ENCODE data around the gene FKBP15.
"Not testable (repeated sequence)": the region's sequence is repeated elsewhere in the genome, so short reads cannot be mapped to it uniquely, and the experiment has no call there.

Gene FKBP15

GRCh38 chr9:113149561-113149960, 71.5 kb downstream of the FKBP15 start:
- not testable (repeated sequence) for DNase-seq (ENCODE audit: low spot score)

GRCh38 chr9:113148781-113149510, 72.1 kb downstream of the FKBP15 start:
- DNase-seq (ENCODE audit: low spot score): no peak

GRCh38 chr9:113148372-113148705, 72.7 kb downstream of the FKBP15 start:
- no peak for DNase-seq (ENCODE audit: low spot score)

DNA sequence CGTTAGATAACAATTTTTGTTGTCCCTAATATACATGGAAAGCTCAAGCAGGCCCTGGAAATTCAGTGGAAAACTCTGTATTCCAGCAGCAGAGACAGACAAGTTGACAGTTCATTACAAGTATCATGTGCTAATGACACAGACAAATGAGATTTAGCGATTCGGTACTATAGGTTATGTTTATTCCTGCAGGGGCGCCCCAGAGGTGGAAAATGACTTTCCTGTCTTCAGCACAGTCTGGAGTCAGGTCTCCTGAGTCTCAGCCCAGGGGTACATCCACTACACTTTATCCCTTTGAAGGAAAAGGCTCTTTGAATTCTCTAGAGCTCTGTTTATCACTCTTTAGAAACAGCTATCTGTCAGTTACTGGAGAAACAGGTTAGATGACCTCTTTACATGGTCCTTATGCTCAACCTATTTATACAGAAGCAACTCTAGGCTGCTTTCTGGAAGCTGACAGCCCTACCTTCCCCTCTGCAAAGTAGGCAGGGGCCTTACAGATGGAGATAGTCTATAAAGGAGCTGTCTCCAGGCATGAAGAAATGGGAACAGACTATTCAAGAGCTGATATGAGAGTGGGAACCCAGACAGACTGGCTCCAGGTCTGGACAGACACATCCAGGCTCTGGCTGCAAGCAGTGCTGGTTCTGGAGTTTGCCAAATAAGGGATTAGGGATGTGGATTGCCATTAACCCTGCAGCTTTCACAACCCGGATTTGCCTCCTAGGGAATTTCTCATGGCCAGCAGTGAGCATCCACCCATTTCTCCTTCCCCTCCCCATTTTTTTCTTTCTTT, 77.4 kb downstream of the FKBP15 start:
- DNase-seq (ENCODE audit: low spot score): no peak

DNA sequence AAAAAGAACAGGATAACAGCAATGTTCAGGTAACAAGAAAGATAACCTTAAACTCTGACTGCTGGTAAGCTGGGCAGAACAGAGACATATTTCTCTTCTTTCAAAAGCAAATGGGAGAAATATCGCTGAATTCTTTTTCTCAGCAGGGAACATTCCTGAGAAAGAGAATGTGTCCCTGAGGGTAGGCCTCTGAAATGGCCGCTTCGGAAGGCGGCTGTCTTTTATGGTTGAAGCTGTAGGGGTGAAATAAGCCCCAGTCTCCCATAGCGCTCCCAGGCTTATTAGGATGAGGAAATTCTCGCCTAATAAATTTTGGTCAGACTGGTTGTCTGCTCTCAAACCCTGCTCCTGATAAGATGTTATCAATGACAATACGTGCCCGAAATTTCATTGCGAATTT, 80.2 kb downstream of the FKBP15 start:
- not testable (repeated sequence) for DNase-seq (ENCODE audit: low spot score)

GRCh38 chr9:113139953-113140352, 81.1 kb downstream of the FKBP15 start:
- no peak for DNase-seq (ENCODE audit: low spot score)

- no peak for DNase-seq (ENCODE audit: low spot score)
Measured at GRCh38 chr9:113139225-113139829, 81.8 kb downstream of the FKBP15 start.

DNA sequence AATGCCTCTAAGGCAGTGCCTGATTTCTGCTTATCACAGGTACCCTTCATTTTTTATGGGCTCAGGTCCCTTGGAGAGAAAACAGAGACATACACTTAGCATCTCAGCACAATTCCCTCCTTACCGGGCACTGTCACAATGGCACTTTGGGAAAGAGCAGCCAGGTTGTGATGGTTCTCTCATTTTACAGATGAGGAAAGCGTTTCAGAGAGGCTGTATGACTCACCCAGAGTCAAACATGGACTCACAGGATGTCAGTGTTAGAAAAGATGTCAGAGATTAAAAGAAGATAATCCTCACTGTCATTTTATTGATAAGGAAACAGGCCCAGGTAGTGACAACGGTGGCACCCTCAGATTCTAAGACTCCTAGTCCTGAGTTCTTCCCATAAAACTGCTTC, 82.3 kb downstream of the FKBP15 start:
- DNase-seq (ENCODE audit: low spot score): no peak

- DNase-seq (ENCODE audit: low spot score): no peak
Measured at GRCh38 chr9:113137196-113138168, 83.6 kb downstream of the FKBP15 start.

GRCh38 chr9:113131689-113132151, 89.4 kb downstream of the FKBP15 start:
- DNase-seq (ENCODE audit: low spot score): no peak

- DNase-seq (ENCODE audit: low spot score): no peak
Measured at GRCh38 chr9:113129884-113130283, 91.2 kb downstream of the FKBP15 start.

GRCh38 chr9:113129466-113129865, 91.6 kb downstream of the FKBP15 start:
- DNase-seq (ENCODE audit: low spot score): no peak

GRCh38 chr9:113125386-113126035, 95.6 kb downstream of the FKBP15 start:
- DNase-seq (ENCODE audit: low spot score): no peak

DNA sequence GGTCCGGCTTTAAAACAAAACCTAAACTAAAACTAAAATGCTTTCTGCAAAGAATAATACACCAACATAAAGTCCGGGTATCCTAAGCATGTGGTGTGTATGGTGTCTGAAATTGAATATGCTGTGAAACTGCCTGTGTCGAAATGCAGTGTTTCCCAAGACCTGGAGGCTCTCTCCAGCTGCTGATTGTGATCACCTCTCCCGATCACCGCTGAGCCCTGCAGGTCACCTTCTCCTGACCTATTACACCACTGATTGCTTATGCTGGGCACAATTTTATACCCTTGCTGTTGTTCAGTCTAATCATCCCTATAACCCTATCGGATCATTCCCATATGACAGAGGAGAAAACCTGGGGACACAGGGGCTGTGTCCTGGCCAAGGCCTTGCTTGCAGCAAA, 102.2 kb downstream of the FKBP15 start:
- not testable (repeated sequence) for DNase-seq (ENCODE audit: low spot score)
